GM12878 (cell line): ENCODE results near the gene PTPRD.

ENCODE experiments used
- CBX3 ChIP-seq: fragments of 200-600 bp; sonication (generic); IDR thresholded peaks from 2 replicates; pipeline ENCODE4 v1.6.1; 2016; ENCODE audit warnings: low read depth, borderline replicate concordance
- CHD2 ChIP-seq: IDR thresholded peaks from 2 replicates; pipeline ENCODE4 v1.6.1; 2011; ENCODE audit warnings: low read depth, low read length, improper control_type of control experiment, borderline replicate concordance
- CTCF ChIP-seq, 3 experiments: IDR thresholded peaks in 2 of 3; conservative IDR thresholded peaks in 1 of 3; 2 replicates each; pipeline ENCODE4 v1.5.1; 2011; ENCODE audit warnings: low read depth in 3 of 3, low read length in 3 of 3, mild to moderate bottlenecking in 3 of 3, control low read depth in 2 of 3, moderate library complexity in 2 of 3, inconsistent platforms in 1 of 3, mixed read lengths in 1 of 3; ENCODE audit not compliant: control insufficient read depth in 2 of 3, insufficient read depth in 1 of 3; ENCODE audit errors: extremely low read depth in 1 of 3

- no peak for TF ChIP-seq CTCF (IDR thresholded peaks at IDR 0.05 in 2 of 3, conservative IDR thresholded peaks at IDR 0.05 in 1 of 3; ENCODE audit: control insufficient read depth in 2 of 3, extremely low read depth in 1 of 3, insufficient read depth in 1 of 3, low read depth in 3 of 3, low read length in 3 of 3)
- no peak for TF ChIP-seq CHD2
- no peak for TF ChIP-seq CBX3
Observed at GRCh38 chr9:10173561-10173960, 439.2 kb downstream of the PTPRD start.
